ENCODE results near the gene OPTN.

Gene OPTN

DNA sequence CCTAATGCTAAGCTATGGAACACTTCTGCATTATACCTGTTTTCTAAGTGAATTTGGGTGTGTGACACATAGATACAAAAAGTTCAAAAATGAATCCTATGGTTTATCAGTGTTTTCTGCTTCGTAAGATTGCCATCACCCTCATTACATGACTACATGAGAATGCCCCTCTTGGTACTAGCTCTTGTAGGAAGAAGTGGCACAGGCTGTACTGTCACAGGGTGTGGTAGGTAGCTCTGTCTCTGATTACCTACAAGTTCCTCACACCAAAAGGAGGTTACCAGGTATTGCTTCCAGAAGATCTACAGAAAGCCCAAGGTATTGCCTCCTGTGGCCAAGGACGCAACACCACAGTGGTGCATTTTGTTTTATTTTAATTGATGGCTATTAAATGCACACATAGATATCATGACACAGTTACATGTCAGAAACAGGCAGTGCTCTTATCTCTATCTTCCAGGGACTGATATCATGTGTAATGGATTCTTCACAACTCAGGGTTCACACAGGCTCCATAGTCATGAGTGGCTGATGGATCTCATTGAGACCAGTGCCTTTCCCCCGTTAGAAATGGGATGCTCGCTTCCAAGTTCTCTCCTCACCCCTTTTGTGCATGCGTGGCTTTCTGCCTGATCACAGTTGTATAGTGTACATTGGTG lies 6.6 kb downstream of the OPTN start:
- no peak for DNase-seq (ENCODE audit: low read depth)
- TF ChIP-seq, protein P1, sequence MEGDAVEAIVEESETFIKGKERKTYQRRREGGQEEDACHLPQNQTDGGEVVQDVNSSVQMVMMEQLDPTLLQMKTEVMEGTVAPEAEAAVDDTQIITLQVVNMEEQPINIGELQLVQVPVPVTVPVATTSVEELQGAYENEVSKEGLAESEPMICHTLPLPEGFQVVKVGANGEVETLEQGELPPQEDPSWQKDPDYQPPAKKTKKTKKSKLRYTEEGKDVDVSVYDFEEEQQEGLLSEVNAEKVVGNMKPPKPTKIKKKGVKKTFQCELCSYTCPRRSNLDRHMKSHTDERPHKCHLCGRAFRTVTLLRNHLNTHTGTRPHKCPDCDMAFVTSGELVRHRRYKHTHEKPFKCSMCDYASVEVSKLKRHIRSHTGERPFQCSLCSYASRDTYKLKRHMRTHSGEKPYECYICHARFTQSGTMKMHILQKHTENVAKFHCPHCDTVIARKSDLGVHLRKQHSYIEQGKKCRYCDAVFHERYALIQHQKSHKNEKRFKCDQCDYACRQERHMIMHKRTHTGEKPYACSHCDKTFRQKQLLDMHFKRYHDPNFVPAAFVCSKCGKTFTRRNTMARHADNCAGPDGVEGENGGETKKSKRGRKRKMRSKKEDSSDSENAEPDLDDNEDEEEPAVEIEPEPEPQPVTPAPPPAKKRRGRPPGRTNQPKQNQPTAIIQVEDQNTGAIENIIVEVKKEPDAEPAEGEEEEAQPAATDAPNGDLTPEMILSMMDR (conservative IDR thresholded peaks at IDR 0.05; ENCODE audit: low read length) = no peak
- H3K4me3 ChIP-seq (ENCODE audit: low read length) = no peak overlapping the region

DNA sequence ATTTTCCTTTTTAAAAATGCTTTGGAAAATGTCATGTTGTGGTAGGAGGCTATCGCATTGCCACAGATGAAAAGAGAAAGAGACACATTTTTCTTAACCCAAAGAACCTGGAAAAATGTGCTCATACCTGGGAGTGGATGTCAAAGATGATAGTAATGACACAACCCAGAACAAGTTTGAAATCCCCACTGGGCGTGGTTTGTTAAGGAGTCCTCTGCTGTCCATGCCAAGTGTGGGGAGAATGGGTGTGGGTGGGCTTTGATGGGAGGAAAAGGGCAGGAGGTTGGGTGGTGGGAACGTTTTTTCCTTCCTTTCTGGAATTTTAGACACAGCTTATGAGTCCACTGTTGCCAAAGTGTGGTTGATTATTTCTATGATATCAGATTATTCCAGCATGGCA lies 10.9 kb downstream of the OPTN start:
- no peak overlapping the region for H3K4me3 ChIP-seq (ENCODE audit: low read length)
- no peak for DNase-seq (ENCODE audit: low read depth)
- TF ChIP-seq, protein P1 (conservative IDR thresholded peaks at IDR 0.05; ENCODE audit: low read length) = no peak

DNA sequence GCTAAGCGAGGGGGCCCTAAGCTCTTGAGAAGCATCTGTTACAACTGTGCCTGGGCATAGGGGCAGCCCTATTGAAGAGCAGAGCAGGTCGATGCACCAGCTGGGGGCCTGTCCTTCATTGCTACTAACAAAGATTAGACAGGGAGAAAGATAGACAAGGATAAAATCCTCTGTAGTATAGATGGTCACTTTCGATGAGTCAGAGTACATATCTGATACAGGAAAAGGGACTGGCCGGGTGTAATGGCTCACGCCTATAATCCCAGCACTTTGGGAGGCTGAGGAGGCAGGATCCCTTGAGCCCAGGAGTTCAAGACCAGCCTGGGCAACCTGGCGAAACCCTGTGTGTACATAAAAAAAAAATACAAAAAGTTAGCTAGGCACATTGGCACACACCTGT lies 13.6 kb downstream of the OPTN start:
- no peak overlapping the region for H3K4me3 ChIP-seq (ENCODE audit: low read length)
- no peak for DNase-seq (ENCODE audit: low read depth)
- TF ChIP-seq, protein P1 (conservative IDR thresholded peaks at IDR 0.05; ENCODE audit: low read length) = no peak

DNA sequence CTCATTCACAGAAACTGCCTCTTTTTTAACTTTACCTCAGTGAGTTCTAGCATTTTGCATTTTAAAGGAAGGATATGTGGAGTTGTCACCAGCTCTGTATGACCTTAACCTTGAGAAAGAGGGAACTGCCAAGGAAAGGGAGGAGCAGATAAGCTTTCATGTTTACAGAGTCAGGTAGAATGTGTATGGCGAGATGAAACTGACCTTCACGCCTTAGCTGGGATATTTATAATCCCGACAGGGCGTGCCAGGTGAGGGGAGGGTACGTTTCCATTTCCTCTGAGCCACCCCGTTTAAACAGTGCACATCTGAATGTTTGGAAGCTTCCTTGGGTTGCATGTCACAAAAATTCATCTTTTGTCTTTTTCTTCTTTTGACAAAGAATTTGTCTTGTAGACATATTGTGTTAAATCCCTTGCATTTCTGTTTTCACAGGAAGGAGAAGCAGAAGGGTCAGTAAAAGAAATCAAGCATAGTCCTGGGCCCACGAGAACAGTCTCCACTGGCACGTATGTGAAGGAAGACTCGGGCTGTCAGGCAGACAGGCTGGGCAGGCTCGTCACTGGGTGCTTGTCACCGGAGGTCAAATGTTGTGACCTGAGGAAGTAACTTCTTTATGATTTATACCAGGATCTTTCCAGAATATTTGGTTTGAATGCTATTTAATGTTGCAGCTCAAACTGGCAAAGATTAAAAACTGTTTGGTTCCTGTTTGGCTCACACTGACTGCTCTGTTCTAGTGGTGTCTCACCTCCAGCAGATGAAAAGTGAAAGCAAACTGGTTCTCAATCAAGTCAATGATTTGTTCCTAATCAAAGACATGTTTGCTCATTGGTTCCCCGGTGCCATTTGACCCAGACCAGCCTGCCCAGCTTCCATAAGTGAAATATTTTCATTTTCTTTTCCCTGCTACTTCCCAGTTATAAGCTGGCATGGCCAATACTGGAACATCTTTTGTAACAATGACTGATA lies 16.2 kb downstream of the OPTN start:
- no peak for DNase-seq (ENCODE audit: low read depth)
- H3K4me3 ChIP-seq (ENCODE audit: low read length) = no peak overlapping the region
- TF ChIP-seq, protein P1 (conservative IDR thresholded peaks at IDR 0.05; ENCODE audit: low read length) = no peak

DNA sequence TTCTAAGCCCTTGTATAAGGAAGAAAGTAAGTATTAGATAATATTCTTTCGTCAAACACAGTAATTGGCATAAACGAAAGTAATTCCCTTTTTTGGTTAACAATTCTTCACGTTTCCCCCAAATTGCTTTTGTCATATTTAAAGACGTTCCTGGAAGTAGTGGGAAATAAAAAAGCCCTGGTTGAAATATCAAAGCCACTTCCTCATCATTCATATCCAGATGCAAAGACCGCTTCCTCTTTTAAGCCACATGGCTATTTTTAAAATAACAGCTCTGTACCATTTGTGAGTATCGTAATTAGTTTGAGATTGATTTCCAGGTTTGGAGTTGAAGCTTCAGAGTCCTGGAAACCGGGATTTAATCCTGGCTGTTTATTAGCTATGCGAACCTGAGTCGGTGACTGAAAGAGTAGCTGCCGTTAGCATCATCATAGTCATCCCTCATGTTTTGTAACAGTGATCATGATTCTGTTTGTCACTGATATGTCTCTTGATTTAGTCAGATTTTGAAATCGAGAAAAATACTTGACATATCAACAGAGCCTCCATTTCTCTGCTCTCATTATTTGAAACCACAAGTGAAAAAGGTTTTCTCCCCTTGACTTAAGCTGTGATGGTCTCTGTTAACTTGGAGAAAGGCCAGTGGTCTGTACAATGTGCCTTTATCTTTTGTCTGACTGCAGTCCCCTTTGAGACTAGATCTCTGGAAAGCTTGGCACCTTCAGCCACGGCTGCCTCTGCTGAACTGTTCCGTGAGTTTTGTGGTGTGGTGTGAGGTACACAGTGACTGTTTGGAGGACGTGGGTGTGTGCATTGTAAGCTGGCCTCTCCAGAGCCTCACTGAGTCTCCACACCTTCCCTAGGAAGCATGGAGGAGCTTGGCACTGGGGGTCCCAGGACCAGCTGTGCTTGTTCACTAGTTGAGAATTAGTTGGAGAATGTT lies 18.1 kb downstream of the OPTN start:
- TF ChIP-seq, protein P1 (conservative IDR thresholded peaks at IDR 0.05; ENCODE audit: low read length) = no peak
- DNase-seq (ENCODE audit: low read depth) = no peak

DNA sequence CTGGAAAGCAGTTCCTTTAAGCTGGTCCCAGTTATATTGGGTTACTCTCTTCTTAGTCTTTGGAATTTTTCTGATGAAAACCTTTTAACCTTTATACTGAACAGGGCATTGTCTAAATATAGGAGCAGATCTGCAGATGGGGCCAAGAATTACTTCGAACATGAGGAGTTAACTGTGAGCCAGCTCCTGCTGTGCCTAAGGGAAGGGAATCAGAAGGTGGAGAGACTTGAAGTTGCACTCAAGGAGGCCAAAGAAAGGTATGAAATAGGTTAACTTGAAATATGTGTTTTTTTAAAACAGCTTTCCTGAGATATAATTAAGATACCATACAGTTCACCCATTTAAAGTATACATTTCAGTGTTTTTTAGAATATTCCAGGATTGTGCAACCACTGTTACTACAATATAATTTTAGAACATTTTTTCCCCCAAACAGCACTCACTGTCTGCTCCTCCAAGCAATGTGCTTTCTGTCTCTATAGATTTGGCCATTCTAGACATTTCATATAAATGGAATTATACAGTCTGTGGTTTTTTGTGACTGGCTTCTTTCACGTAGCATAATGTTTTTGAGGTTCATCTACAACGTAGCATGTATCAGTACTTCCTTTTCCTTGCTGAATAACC lies 18.9 kb downstream of the OPTN start:
- H3K4me3 ChIP-seq (ENCODE audit: low read length) = no peak overlapping the region
- TF ChIP-seq, protein P1 (conservative IDR thresholded peaks at IDR 0.05; ENCODE audit: low read length) = no peak
- DNase-seq (ENCODE audit: low read depth) = no peak

More for the DNA sequence above, 18.1 kb downstream of the OPTN start:
- H3K4me3 ChIP-seq (ENCODE audit: low read length) = no peak overlapping the region

All from AG10803 (cell line).